Dedifferentiated amniotic fluid mesenchymal stem cell (primary cell): ENCODE measurements around the gene A4GALT.

Source experiments
- DNase-seq: peaks from one replicate; pipeline ENCODE4 v3.0.0-alpha.2; 2016; ENCODE audit errors: extremely low spot score

The A4GALT gene

DNA sequence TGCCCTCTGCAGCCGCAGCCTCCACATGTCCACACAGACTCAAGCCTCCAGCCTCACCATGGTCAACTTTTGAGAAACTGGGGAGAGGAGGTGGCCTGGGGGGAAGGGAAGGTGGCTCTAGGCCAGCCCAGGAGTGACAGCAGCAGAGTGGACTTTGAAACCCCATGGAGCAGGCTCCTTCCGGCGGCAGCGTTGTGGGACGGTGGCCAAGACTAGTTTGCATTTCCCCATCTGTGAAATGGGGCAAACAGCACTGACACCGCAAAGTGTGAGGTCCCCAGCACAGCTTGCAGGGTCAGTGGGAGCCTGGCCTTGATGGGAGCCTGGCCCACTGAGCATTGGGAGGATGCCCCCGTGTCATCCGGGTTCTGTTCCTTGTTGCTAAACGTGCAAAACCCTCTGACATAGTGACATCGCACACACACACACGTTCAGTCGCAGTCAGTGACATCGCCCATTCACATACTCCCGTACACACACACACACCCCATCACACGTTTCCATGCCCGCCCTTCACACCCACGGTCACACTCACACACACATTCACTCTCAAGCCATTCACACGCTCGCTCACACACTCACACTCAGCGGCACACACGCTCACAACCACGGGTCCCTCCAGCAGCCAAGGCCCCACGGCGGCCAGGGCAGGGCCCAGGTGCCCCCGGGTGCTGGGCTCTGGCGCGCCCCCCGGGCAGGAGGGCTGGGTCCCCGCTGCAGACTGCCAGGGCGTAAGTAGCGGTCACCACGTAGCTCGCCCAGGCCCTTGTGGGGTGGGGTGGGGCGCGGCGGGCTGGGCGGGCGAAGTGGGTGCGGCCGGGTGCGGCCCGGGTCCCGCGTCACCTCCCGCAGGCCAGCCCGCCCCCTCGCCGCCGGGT is 72.1 kb downstream of the A4GALT start:
- DNase-seq: no peak

DNA sequence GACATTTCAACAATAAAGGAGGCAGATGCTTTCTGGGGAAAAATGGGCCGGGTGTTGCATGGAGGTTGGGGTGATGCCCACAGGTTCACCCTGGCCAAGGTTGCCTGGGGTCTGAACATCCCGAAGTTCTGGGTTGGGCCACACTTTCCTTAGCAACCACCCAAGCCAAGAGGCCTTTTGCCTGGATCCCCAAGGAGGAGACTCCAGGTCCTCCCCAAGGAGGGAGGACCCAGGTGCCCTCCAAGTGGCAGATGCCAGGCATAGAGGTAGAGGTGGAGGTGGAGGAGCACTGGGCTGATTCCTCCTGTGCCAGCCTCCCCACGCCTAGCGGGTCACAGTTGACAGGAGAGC is 72.7 kb downstream of the A4GALT start:
- no peak for DNase-seq

DNA sequence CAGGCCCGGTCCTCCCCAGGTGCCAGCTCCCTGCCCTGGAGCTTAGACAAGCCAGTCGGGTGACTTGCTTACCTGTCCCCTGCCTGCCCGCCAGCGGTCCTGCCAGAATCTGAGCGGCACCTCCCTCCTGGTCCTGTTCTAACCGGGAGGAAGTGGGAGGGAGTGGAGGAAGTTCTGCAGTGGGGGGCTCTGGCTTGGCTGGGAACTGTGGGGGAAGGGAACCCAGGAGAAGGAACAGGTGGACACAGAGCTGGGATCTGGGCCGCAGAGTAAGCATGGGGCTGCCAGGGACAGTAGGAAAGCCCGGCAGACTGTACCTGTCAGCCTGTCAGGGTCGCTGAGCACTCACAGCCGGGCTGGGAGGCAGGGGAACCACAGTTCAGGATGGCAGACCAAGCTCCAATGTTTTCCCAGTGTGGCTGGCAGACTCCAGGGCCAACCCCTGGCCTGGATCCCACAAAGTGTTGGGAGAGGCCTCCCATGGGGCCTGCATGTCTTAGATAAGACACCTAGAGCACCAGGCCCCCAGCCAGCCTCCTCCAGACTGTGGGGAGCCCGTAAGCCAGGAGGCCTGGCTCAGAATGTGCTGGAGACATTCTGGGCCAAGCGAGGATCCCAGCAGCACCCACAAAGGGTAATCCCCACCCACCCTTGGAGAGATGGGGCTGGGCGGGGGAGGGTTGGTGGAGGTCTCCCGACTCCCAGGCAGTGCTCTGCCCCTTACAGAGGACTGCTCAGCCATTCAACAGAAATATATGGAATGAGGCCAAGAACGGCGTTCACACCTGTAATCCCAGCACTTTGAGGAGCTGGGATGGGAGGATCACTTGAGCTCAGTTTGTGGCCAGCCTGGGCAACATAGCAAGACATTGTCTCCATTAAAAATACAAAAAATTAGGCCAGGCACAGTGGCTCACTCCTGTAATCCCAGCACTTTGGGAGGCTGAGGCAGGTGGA is 73.8 kb downstream of the A4GALT start:
- no peak for DNase-seq

DNA sequence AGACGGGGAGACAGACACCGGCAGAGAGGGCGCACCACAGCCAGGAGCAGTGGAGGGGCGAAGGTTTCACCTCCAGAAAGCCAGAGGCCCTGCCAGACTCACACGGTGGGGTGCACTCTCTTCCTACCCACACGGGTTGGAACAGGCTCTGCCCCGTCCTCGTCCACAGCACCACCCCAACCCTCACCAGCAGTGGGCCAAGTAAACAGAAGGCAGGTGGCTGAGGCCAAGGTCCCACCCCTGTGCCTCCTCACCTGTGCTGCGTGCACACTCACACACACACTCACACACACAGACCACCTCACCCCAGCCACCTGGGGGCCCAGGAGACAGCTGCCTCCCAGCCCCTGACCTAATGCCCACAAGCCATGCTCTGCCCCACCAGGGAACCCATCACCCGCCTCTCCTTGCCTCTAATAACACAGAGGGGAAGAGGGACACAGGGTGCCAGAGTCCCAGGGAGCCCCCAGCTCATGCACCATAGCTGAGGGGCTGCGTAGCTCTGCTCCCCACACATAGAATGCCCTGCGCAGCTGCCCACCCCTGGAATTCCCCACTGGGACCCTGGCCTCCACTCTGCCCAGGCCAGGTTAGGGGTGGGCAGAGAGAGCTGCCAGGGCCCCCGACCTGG is 74.6 kb downstream of the A4GALT start:
- no peak for DNase-seq

DNA sequence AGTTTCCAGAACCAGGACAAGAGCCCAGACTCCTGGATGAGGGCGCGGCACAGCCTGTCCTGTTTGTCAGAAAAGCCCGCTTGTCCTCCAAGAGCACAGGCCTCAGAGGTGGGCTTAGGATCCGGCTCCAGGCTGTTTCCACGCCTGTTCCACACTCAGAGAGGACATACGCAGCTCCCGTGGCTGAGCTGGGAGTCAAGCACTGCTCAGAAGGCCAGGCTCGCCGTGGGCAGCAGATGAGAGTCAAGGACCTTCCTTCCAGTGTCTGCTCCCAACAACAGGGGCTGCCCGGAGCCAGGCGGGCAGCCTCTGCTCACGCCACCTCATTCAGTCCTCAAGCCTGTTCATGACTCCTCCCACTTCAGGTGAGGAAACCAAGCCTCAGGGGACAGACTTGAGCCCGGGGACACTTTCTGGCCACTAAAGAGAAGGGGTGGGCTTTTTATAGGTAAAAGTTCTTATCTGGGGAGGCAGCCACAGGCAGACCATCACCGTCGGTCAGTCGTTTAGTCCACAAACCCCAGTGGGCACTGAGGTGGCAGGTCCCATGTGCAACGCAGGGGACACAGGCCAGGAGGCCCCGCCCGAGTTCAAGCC is 75.2 kb downstream of the A4GALT start:
- no peak for DNase-seq

DNA sequence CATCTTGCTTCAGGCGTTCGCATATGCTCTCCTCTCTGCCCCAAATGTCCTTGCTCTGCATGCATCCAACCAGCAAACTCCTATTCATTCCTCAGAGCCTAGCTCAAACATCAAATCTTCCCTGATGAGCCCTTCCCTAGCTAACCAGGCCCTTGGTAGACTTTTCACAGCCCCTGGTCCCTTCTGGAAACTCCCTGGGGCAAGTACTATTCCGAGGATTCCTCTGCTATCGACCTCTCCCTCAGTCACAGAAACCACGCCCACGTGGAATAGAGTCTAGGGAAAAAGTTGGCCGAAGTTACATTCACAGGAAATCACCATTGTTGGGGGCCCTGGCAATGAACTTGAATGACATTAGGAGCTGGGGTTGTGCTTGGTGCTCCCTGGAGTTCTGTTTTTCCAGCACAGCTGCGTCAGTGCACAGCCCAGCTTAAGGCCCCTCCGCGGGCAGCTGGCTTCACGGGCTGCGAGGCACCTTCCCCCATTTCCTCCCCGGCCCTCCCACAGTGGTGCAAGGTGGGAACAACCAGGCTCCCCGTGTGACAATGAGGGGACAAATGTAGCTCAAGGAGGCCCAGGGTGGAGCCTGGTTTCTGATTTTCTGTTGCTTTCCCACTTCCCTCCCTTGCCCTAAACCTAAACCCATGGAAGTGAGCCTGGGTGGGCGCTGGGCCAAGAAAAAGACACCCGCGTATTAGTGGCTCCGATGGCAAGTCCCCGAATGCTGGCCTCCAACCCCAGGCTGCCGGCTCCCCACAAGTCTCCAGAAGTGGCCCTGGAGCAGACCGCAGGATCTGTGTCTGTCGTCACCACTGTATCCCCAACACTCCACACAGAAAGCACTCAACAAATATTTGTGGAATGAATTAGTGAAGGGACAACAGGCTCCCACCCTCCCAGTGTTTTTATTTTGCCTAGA is 76.0 kb downstream of the A4GALT start:
- no peak for DNase-seq

DNA sequence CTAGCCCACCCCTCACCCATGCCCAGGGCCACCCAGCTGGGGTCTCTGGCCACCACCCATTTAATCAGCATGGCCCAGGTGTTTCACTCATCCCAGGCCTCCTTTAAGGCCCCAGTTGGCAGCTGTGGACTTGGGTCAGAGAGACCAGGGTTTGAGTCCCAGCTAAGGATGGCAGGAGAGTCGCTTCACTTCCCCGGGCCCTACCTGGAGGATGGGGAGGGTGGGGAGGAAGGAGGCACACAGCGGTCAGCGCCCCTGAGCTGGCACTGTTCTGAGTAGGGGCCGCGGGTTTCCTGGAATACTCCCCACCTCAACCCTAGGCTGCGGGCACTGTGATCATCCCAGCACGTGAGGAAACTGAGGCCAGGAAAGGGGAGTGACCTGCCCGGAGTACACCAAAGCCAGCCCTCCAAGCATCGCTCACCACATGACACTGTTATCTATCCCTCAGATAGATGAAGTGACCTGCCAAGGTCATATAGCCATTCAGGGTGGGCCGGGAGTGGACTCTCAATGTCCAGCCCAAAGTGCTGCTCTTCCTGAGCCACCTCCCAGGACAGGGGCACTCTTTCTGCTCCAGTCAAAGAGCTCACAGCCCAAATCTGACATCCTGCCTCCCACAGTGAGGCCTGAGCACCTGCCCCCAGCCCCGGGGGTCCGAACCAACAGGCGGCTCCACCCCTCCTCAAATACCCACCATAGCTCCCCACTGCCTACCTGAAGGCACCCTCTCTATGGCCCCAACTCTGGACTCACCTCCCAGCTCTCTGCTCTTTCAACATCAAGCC is 76.8 kb downstream of the A4GALT start:
- no peak for DNase-seq

DNA sequence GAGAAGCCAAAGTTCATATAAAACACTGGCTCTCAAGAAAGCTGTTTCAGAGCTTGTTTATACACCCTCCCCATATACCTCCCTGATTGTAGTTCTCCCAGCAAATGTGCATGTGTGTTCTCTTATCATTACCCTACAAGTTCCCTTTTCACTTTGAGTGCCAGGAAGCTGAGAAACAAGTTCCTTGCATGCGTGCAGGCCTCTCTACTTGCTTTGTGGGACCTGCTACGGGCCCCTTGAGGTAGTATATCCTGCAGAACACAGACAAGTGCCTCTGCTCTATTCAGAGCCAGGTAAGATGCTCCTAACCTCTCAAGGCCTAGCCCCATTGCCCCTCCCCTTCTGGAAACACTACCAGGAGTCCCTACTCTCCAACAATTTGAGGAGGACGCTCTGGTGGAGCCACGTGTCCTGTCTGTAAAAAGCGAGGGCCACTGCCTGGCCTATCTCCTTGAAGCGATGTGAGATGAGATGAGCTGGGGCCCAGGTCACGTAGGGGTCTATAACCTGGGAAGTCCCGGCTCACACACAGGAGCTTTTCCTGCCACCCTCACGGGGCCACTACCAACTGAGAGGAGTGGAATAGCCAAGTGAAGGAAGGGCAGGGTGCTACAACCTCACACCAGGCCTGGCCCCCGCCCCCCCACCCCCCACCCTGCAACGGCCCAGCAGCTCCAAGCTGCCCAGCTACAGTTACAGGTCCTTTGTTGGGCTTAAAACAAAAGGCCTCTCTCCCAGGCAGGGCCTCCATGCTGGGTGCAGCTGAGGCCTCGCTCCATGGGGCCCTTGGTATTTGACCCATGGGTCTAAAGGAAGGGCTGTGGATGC is 77.7 kb downstream of the A4GALT start:
- no peak for DNase-seq
